CD4-positive, alpha-beta T cell treated with Interferon alpha-2 for 1 hour (primary cell): ENCODE data around the gene ACYP2.
"Not testable (repeated sequence)": the region's sequence is repeated elsewhere in the genome, so short reads cannot be mapped to it uniquely, and the experiment has no call there.

Source experiments
- DNase-seq, 2 donors: peaks; one replicate each; pipeline ENCODE4 v3.0.0-alpha.2; 2020 to 2022

The ACYP2 gene

GRCh38 chr2:54227798-54228197 is 112.4 kb downstream of the ACYP2 start:
- DNase-seq = no peak

- no peak for DNase-seq
Observed at GRCh38 chr2:54228945-54229344, 113.5 kb downstream of the ACYP2 start.

- no peak for DNase-seq
Observed at GRCh38 chr2:54233832-54234649, 118.6 kb downstream of the ACYP2 start.

GRCh38 chr2:54237428-54237827 is 122.0 kb downstream of the ACYP2 start:
- DNase-seq = no peak

GRCh38 chr2:54239427-54239826 is 124.0 kb downstream of the ACYP2 start:
- no peak for DNase-seq

GRCh38 chr2:54240515-54241469 is 125.4 kb downstream of the ACYP2 start:
- DNase-seq = no peak

- no peak for DNase-seq
Observed at GRCh38 chr2:54247115-54247514, 131.7 kb downstream of the ACYP2 start.

GRCh38 chr2:54249629-54250028 is 134.2 kb downstream of the ACYP2 start:
- no peak for DNase-seq

- no peak for DNase-seq
Observed at GRCh38 chr2:54254180-54254579, 138.8 kb downstream of the ACYP2 start.

- no peak for DNase-seq
Observed at GRCh38 chr2:54255230-54256090, 140.0 kb downstream of the ACYP2 start.

- no peak for DNase-seq
Observed at GRCh38 chr2:54256091-54256694, 140.8 kb downstream of the ACYP2 start, which contains the start of gene TSPYL6. TSS of gene TSPYL6 (minus strand) at chr2:54256229. CDS start at chr2:54256151, 78 bp downstream.

GRCh38 chr2:54258166-54258565 is 142.8 kb downstream of the ACYP2 start:
- no peak for DNase-seq

- DNase-seq = no peak
Observed at GRCh38 chr2:54259413-54260240, 144.2 kb downstream of the ACYP2 start.

- DNase-seq = no peak
Observed at GRCh38 chr2:54260241-54260595, 144.8 kb downstream of the ACYP2 start.

- DNase-seq = no peak
Observed at GRCh38 chr2:54261537-54261936, 146.1 kb downstream of the ACYP2 start.

GRCh38 chr2:54262015-54262765 is 146.8 kb downstream of the ACYP2 start:
- DNase-seq = no peak

- DNase-seq = not testable (repeated sequence)
Observed at GRCh38 chr2:54265081-54265480, 149.7 kb downstream of the ACYP2 start.

- no peak for DNase-seq
Observed at GRCh38 chr2:54267577-54267976, 152.2 kb downstream of the ACYP2 start.

GRCh38 chr2:54271189-54271588 is 155.8 kb downstream of the ACYP2 start:
- DNase-seq = no peak

GRCh38 chr2:54271843-54272627 is 156.6 kb downstream of the ACYP2 start:
- DNase-seq = peak in 1 of 2 donors; percentile 4
